K562 (cell line): ENCODE measurements around the gene SARS1. TPM values are rescaled to one million over a fixed set of nuclear protein-coding genes. Genes with fewer than 3 reads are reported as not detected.
A peak's percentile ranks its signal among the peaks of the same experiment; 100 is the strongest.

Experiments
- CAMTA2 ChIP-seq: fragments of 250-450 bp; sonication (Bioruptor Pico); conservative IDR thresholded peaks from 2 replicates; pipeline ENCODE4 v1.5.1; 2022
- ESRRA ChIP-seq: fragments of 450-650 bp; IDR thresholded peaks from 2 replicates; pipeline ENCODE4 v1.6.1; 2014; ENCODE audit warnings: low read depth, mild to moderate bottlenecking, moderate library complexity, borderline replicate concordance
- MLLT1 ChIP-seq, 2 experiments: fragments of 450-650 bp; IDR thresholded peaks; 2 replicates each; pipeline ENCODE4 v1.6.1; 2016
- NFIC ChIP-seq: fragments of 450-650 bp; IDR thresholded peaks from 2 replicates; pipeline ENCODE4 v1.6.1; 2017; ENCODE audit warnings: mild to moderate bottlenecking, inconsistent platforms
- RERE ChIP-seq: sonication (generic); formaldehyde crosslinking; IDR thresholded peaks from 2 replicates; pipeline ENCODE4 v1.8.0; 2023; ENCODE audit warnings: missing genetic modification reagents, mild to moderate bottlenecking, borderline replicate concordance
- RFX1 ChIP-seq: fragments of 450-650 bp; IDR thresholded peaks from 2 replicates; pipeline ENCODE4 v1.6.1; 2016; ENCODE audit warnings: mild to moderate bottlenecking, moderate library complexity
- SMAD4 ChIP-seq: fragments of 250-450 bp; sonication (Bioruptor Pico); conservative IDR thresholded peaks from 2 replicates; pipeline ENCODE4 v1.8.0; 2021; ENCODE audit warnings: inconsistent platforms, mild to moderate bottlenecking, moderate library complexity
- SRSF7 ChIP-seq: fragments of 200-400 bp; formaldehyde crosslinking; optimal IDR thresholded peaks from 2 replicates; pipeline ENCODE3; 2017; ENCODE audit warnings: mild to moderate bottlenecking, low read depth, low read length
- ZBTB40 ChIP-seq, 2 experiments: fragments of 450-650 bp in 1 of 2; sonication (generic) in 1 of 2; formaldehyde crosslinking in 1 of 2; IDR thresholded peaks; 2 replicates each; pipeline versions ENCODE4 v1.7.1 to v1.9.0; 2016 to 2022; ENCODE audit warnings: inconsistent platforms in 1 of 2, mild to moderate bottlenecking in 1 of 2, missing genetic modification reagents in 1 of 2
- ZKSCAN8 ChIP-seq: fragments of 200-800 bp; sonication (Bioruptor generic); IDR thresholded peaks from 2 replicates; pipeline ENCODE4 v1.6.1; 2016; ENCODE audit warnings: missing genetic modification characterization, missing compliant biosample characterization
- polyA plus RNA-seq, 8 experiments: library from polyadenylated mRNA; depleted of rRNA in 4 of 8; stranded (reverse) in 5 of 8; unstranded in 3 of 8; fragments of >200 nt; fragmentation: Nextera tagmentation in 2 of 8; fragmentation: Illumina TruSeq in 1 of 8; extraction: Ambion mirVana in 2 of 8; extraction: Trizol in 1 of 8; gene quantifications; 2 replicates each; pipeline versions ENCODE4 v1.2.1 to v1.2.3, GENCODE V29; 2011 to 2014; ENCODE audit warnings: inconsistent platforms in 1 of 8, missing spikeins in 1 of 8
- total RNA-seq, 7 experiments: library from RNA; depleted of rRNA in 6 of 7; stranded (reverse); fragments of >200 nt in 6 of 7; fragmentation: Illumina TruSeq in 2 of 7; extraction: Trizol in 2 of 7; gene quantifications; 2 replicates each; pipeline versions ENCODE4 v1.2.1 to v1.2.3, GENCODE V29; 2011 to 2021; ENCODE audit warnings: low replicate concordance in 1 of 7

The SARS1 gene
- total and polyA plus RNA-seq, 9 of the 15 experiments (the other 6 are each of a cell fraction or from before 2014, with no cell fraction given): 221 to 623 (median 254) TPM

GRCh38 chr1:109255097-109255651, 41.5 kb downstream of the SARS1 start (continued):
- TF ChIP-seq RERE (CRISPR knock-in tag): 0 out of 2 replicates have a peak, but pooled peaks have one; percentile 57
- TF ChIP-seq MLLT1 (IDR thresholded peaks at IDR 0.05): 0 out of 4 replicates have a peak, but pooled peaks of 1 of the 2 experiments have one; percentile 16
- no peak for TF ChIP-seq ZKSCAN8 (CRISPR knock-in tag)
- no peak for TF ChIP-seq SRSF7
- peak; percentile 66 for TF ChIP-seq NFIC
- no peak for TF ChIP-seq ESRRA
- no peak for TF ChIP-seq CAMTA2 (CRISPR knock-in tag)
- TF ChIP-seq ZBTB40 (IDR thresholded peaks at IDR 0.05): no peak
- 0 out of 2 replicates have a peak, but pooled peaks have one; percentile 26 for TF ChIP-seq ZBTB40 (CRISPR knock-in tag; IDR thresholded peaks at IDR 0.05)
- TF ChIP-seq RFX1: peak; percentile 81; the same call in 1 of the 2 replicates
- no peak for TF ChIP-seq SMAD4 (CRISPR knock-in tag)
